Measurements from ENCODE around the gene SIDT1.

SIDT1 gene

GRCh38 chr3:113654851-113655250 lies 122.5 kb downstream of the SIDT1 start:
- no peak for DNase-seq (ENCODE audit: low spot score)
- ChIA-PET CTCF (no interaction called here), POLR2A (ENCODE audit: low non-redundant PET) (no interaction called here)
- no peak overlapping the region for H3K27ac ChIP-seq
- TF ChIP-seq, protein P1, sequence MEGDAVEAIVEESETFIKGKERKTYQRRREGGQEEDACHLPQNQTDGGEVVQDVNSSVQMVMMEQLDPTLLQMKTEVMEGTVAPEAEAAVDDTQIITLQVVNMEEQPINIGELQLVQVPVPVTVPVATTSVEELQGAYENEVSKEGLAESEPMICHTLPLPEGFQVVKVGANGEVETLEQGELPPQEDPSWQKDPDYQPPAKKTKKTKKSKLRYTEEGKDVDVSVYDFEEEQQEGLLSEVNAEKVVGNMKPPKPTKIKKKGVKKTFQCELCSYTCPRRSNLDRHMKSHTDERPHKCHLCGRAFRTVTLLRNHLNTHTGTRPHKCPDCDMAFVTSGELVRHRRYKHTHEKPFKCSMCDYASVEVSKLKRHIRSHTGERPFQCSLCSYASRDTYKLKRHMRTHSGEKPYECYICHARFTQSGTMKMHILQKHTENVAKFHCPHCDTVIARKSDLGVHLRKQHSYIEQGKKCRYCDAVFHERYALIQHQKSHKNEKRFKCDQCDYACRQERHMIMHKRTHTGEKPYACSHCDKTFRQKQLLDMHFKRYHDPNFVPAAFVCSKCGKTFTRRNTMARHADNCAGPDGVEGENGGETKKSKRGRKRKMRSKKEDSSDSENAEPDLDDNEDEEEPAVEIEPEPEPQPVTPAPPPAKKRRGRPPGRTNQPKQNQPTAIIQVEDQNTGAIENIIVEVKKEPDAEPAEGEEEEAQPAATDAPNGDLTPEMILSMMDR (conservative IDR thresholded peaks at IDR 0.05; ENCODE audit: low read depth): no peak

DNA sequence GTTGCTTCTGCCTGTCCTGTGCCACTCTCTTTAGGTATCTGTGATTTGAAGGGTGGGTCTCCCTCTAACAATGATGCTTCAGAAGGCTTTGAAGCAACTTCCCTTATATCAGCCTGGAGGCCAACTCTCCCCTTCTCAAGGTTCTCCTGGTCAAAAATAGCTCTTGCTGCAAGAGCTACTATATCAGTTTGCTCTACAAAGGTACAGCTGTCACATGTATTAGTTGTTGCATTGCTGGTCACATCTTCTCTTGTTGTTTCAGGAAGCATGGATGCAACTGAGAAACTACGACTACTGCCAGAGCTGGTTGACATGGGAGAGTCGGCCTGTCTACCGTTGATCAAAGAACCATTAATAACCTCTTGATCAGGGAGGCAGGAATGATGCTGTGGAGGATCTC lies 125.8 kb downstream of the SIDT1 start:
- POLR2A ChIA-PET (ENCODE audit: low non-redundant PET): no interaction called here
- no peak for DNase-seq (ENCODE audit: low spot score)
- H3K27ac ChIP-seq: no peak overlapping the region
- TF ChIP-seq, protein P1 (conservative IDR thresholded peaks at IDR 0.05; ENCODE audit: low read depth): no peak
- CTCF ChIA-PET: no interaction called here

DNA sequence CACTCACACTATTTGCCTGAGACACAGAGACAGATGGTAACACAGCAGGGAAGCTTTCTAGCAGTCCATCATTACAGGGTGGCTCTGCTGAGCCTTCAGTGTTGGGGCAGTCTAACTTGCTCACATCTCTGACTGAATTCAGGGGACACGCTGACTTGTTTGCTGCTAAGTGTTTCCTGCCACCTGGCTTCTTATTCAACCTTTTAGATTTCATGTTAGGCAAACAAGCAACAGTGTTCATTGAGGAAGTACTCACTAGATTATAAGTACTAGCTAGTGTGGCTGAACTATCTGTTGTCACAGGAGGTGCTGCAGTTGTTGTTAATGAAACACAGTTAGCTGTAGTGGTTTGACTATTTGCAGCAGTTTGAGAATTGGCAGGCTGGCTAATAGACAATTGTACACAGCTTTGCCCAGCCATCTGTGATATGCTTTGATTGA lies 126.8 kb downstream of the SIDT1 start:
- CTCF ChIA-PET: no interaction called here
- DNase-seq (ENCODE audit: low spot score): no peak
- TF ChIP-seq, protein P1 (conservative IDR thresholded peaks at IDR 0.05; ENCODE audit: low read depth): no peak
- POLR2A ChIA-PET (ENCODE audit: low non-redundant PET): no interaction called here
- no peak overlapping the region for H3K27ac ChIP-seq

GRCh38 chr3:113659996-113660395 lies 127.6 kb downstream of the SIDT1 start:
- POLR2A ChIA-PET (ENCODE audit: low non-redundant PET): no interaction called here
- H3K27ac ChIP-seq: no peak overlapping the region
- CTCF ChIA-PET: no interaction called here

DNA sequence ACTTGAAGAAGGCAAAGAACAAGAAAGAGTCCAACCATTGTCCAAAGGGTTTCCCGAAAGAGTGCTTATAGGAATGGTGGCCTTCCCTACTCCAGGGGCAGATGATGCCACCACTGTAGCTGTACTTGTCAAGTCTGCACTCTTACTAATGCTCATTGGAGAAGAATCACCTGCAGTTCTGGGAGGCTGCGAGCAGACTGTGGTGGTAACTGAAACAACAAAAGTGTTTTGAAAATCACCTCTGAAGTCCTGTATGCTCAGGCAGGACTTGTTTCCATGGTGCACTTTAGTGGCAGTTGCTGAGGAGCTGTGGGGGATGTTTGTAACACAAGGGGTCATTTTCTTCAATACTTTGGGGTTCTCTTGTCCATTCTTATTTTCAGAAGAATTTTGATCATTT lies 128.1 kb downstream of the SIDT1 start:
- no peak for DNase-seq (ENCODE audit: low spot score)

More at GRCh38 chr3:113659996-113660395, 127.6 kb downstream of the SIDT1 start:
- no peak for DNase-seq (ENCODE audit: low spot score)
- TF ChIP-seq, protein P1 (conservative IDR thresholded peaks at IDR 0.05; ENCODE audit: low read depth): no peak

DNA sequence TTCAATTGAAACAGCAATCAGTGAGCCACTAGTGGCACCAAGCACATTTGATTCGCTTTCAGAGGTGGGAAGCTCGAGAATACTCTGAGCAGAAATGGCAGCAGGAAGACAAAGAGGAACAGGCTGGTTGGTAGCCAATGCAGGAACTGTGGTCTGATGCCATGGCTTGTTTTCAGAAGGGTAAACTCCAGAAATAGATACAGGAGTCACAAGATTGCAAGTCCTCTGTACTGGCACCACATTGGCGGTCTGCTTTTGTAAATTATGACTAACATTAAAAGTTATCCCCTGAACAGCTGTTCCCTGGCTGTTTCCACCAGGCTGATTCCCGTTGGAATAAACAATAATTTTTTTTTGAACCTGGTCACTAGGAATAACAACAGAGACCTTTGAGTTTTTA lies 128.5 kb downstream of the SIDT1 start:
- ChIA-PET CTCF (no interaction called here), POLR2A (ENCODE audit: low non-redundant PET) (no interaction called here)
- DNase-seq (ENCODE audit: low spot score): no peak
- no peak overlapping the region for H3K27ac ChIP-seq
- TF ChIP-seq, protein P1 (conservative IDR thresholded peaks at IDR 0.05; ENCODE audit: low read depth): no peak

More for the DNA sequence above, 128.1 kb downstream of the SIDT1 start:
- TF ChIP-seq, protein P1 (conservative IDR thresholded peaks at IDR 0.05; ENCODE audit: low read depth): no peak
- no peak overlapping the region for H3K27ac ChIP-seq
- ChIA-PET POLR2A (ENCODE audit: low non-redundant PET) (no interaction called here), CTCF (no interaction called here)

DNA sequence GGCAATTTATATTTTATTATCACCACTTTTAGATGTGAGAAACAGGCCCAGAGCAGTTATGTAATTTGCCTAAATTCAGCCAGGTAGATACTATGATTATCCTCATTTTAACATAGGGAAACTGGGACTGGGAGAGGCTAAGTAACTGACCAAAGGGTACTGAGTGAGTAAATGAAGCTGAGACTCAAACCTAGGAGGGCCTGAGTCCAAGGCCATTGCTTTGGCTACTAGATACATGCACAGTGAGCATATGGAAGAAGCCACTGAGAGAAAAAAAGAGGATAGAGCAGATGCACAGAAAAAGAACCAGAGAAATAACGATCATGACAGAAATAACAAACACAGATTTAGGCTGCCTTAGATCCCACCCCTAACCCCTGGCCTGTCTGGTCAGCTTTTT lies 130.5 kb downstream of the SIDT1 start:
- POLR2A ChIA-PET (ENCODE audit: low non-redundant PET): no interaction called here
- CTCF ChIA-PET: interaction anchor here (0.6 kb wide), 2 partner anchors 141 to 160 kb away, joined by 3 to 5 read pairs; no protein-coding TSS in a partner anchor
- TF ChIP-seq, protein P1 (conservative IDR thresholded peaks at IDR 0.05; ENCODE audit: low read depth): no peak
- H3K27ac ChIP-seq: no peak overlapping the region
- no peak for DNase-seq (ENCODE audit: low spot score)

Data from RWPE1 (cell line).